ENCODE results near the gene SLC39A1.

- TF ChIP-seq RCOR1 (IDR thresholded peaks at IDR 0.05; ENCODE audit: insufficient replicate concordance, low read length): no peak
- TF ChIP-seq MAFK (IDR thresholded peaks at IDR 0.05; ENCODE audit: low read depth, low read length): no peak
- TF ChIP-seq POLR2A (IDR thresholded peaks at IDR 0.05; ENCODE audit: low read depth, low read length): no peak
- no peak for TF ChIP-seq CTCF (conservative IDR thresholded peaks at IDR 0.05; ENCODE audit: low read depth, low read length)
- no peak for TF ChIP-seq RFX5 (IDR thresholded peaks at IDR 0.05; ENCODE audit: low read depth, low read length)
- no peak for TF ChIP-seq RAD21 (IDR thresholded peaks at IDR 0.05; ENCODE audit: low read length)
Measured at GRCh38 chr1:153962088-153963029, 978 bp downstream of the SLC39A1 start.
